ENCODE measurements around the gene KAT8.
A peak's percentile ranks its signal among the peaks of the same experiment; 100 is the strongest.
"Not testable (repeated sequence)": the region's sequence is repeated elsewhere in the genome, so short reads cannot be mapped to it uniquely, and the experiment has no call there.

Gene KAT8

GRCh38 chr16:31150976-31151375, 33.5 kb downstream of the KAT8 start:
- DNase-seq: not testable (repeated sequence)

- DNase-seq: no peak
Measured at GRCh38 chr16:31157136-31157535, 39.7 kb downstream of the KAT8 start.

- no peak for DNase-seq
Measured at GRCh38 chr16:31167315-31167714, 49.9 kb downstream of the KAT8 start.

- DNase-seq: no peak
Measured at GRCh38 chr16:31168848-31169247, 51.4 kb downstream of the KAT8 start.

- DNase-seq: not testable (repeated sequence)
Measured at GRCh38 chr16:31170048-31170447, 52.6 kb downstream of the KAT8 start.

- no peak for DNase-seq
Measured at GRCh38 chr16:31177136-31177535, 59.7 kb downstream of the KAT8 start.

- no peak for DNase-seq
Measured at GRCh38 chr16:31179219-31179746, 61.8 kb downstream of the KAT8 start.

GRCh38 chr16:31179747-31180459, 62.4 kb downstream of the KAT8 start, which contains the start of gene FUS:
TSS of gene FUS (plus strand) at chr16:31180139. CDS start at chr16:31180215, 76 bp downstream.
- peak; percentile 85 for DNase-seq

Measured in NK-92 treated with Interleukin-12 subunit alpha and Interleukin-12 subunit beta, amount 100 ng/mL, for 24 hours (cell line).